HL-60 (cell line): ENCODE data around the gene C10orf143.

Experiments
- CTCF ChIP-seq: IDR thresholded peaks from one replicate; pipeline ENCODE4 v1.5.1; 2011; ENCODE audit warnings: low read length, control low read depth, inconsistent platforms; ENCODE audit not compliant: insufficient read depth
- GABPA ChIP-seq: IDR thresholded peaks from 2 replicates; pipeline ENCODE4 v1.6.1; 2012; ENCODE audit warnings: low read depth
- POLR2AphosphoS5 ChIP-seq: IDR thresholded peaks from 2 replicates; pipeline ENCODE4 v1.6.1; 2012; ENCODE audit warnings: low read depth

- TF ChIP-seq POLR2AphosphoS5 (no peak), GABPA (no peak), CTCF (no peak)
Observed at GRCh38 chr10:130141038-130141437, 30.4 kb upstream of the C10orf143 start.
